GM19328 (cell line): ENCODE data around the gene ERBB3.
"Not testable (repeated sequence)": the region's sequence is repeated elsewhere in the genome, so short reads cannot be mapped to it uniquely, and the experiment has no call there.

ENCODE experiments used
- ATAC-seq: cut with Tn5 transposase; IDR thresholded peaks from one replicate; pipeline ENCODE4 v1.9.1; 2021; ENCODE audit warnings: mild to moderate bottlenecking, moderate library complexity; ENCODE audit not compliant: unreplicated experiment

The ERBB3 gene

GRCh38 chr12:56110571-56110970 is 30.6 kb downstream of the ERBB3 start:
- no peak for ATAC-seq

- no peak for ATAC-seq
Measured at GRCh38 chr12:56114084-56114483, 34.1 kb downstream of the ERBB3 start.

DNA sequence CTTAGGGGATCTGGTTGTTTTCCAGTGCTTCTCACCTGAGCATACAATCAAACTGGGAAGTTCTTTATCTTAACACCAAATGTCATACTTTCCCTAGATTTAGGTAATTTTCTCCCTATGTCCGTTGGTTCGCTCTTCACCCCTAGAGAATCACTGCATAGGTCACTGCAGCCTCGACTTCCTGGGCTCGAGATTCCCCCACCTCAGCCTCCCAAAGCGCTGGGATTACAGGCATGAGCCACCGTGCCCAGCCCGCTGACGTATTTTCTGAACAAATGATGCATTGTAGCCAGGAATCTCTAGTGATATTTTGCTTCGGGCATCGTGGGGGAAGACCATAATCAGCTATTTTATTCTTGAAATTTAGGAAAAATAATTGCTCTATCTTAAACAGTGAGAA is 35.4 kb downstream of the ERBB3 start:
- ATAC-seq: no peak

DNA sequence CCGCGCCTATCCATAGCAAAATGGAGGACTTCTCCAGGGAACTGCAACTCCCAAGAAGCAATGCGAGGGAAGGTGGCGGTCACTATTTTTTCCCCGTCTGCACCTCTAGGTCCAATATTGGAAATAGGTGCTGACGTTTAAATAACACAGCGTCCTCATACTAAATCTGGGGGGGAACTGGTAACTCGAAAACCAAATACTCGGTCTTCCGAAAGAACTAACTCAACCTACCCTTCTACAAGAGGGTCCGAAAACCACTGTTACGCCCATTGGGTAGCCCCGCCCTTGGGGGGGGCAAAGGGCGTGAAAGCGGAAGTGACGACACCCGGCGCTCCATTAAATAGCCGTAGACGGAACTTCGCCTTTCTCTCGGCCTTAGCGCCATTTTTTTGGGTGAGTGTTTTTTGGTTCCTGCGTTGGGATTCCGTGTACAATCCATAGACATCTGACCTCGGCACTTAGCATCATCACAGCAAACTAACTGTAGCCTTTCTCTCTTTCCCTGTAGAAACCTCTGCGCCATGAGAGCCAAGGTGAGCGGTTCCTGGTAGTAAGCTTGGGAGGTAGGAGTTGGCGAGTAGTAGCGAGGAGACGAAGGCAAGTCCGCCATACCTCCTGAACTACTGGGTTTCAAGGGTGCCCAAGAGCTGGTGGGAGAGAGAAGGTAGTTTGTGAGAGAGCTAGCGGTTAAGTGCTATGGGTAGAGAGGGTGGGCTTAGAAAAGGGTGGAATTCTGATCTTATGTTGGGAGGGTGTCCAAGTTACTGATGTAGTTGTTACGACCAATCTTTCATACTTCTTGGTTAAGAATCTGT is 36.5 kb downstream of the ERBB3 start, which contains the start of gene RPL41:
Gene RPL41 (plus strand): TSS at position 367 of the 815 bp plus-strand sequence.
- ATAC-seq: peak; percentile 42

- ATAC-seq: not testable (repeated sequence)
Measured at GRCh38 chr12:56117082-56117706, 37.2 kb downstream of the ERBB3 start.

GRCh38 chr12:56117778-56118687 is 38.1 kb downstream of the ERBB3 start, which contains the start of gene ZC3H10:
TSS of gene ZC3H10 (plus strand) at chr12:56118266. CDS start at chr12:56120563, 2,297 bp downstream.
- peak; percentile 78 for ATAC-seq

GRCh38 chr12:56118688-56119357 is 38.9 kb downstream of the ERBB3 start:
- ATAC-seq: peak; percentile 1

- no peak for ATAC-seq
Measured at GRCh38 chr12:56119361-56119796, 39.4 kb downstream of the ERBB3 start.

DNA sequence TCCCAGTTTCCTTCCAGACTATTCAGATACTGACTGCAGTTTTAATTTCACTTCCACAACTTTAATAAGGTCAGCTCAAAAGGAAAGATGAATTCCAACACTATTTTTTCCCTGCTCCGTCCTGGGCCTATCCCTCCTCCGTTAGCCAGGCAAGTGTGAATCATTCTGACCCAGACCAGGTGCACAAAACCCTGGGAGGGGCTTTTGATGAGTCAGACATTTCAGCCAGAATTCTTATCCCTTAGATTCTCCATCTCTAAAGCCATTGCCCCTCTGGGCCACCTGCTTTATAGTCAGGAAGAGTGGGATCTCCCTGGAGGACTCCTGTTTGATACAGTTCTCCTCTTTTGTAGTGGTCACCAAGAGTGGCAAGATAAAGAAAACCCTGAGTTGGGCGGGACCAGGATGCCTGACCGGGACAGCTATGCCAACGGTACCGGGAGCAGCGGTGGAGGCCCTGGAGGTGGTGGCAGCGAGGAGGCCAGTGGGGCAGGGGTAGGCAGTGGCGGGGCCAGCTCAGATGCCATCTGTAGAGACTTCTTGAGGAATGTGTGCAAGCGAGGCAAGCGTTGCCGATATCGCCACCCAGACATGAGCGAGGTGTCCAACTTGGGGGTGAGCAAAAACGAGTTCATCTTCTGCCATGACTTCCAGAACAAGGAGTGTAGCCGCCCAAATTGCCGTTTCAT is 40.3 kb downstream of the ERBB3 start:
- ATAC-seq: no peak

DNA sequence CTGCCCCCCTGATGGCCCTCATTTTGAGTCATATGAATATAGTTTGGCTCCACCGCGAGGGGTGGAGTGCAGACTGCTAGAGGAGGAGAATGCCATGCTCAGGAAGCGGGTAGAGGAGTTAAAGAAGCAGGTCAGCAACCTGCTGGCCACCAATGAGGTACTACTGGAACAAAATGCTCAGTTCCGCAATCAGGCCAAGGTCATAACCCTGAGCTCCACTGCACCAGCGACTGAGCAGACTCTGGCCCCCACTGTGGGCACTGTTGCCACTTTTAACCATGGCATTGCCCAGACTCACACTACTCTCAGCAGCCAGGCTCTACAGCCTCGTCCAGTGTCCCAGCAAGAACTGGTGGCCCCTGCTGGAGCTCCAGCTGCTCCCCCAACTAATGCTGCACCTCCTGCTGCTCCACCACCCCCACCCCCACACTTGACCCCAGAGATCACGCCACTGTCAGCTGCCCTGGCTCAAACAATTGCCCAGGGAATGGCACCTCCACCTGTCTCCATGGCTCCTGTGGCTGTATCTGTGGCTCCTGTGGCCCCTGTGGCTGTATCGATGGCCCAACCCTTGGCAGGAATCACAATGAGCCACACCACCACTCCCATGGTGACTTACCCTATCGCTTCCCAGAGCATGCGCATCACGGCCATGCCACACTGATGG is 41.4 kb downstream of the ERBB3 start:
- ATAC-seq: no peak

DNA sequence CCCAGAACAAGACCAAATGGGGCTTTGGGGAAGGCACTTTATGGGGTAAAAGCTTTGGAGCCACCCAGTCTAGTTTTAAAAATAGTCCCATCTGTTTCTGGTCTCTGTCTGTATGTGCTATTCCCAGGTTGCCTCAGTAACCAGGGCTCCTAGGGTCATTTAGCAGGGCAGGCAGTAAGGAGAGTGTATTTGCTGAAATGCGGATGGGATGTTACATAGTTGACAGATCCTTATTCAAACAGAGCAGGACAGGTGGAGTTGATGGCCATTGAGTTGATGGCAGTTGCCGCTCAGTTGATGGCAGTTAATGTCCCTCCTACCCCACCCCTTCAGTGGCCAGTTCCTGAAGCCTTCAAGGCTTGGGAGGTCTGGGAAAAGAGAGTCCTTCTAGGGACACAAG is 42.7 kb downstream of the ERBB3 start:
- no peak for ATAC-seq

DNA sequence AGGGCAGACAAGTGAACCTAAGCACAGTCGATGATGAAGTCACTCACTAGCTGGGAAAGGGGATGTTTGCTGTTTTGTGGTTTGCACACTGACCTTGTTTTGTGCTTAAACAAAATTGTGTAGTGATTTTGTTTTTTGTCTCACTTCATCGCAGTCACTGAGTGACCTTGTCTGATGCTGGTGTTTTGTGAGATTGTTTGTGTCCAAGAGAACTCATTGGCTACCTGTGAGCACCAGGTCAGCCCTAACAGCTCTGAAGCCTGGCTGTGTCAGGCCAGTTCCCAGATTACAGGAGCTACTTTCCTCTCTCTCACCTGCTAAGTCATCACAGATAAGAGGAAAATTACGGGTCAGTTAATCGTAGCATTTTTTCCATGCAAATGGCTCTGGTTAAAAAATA is 44.2 kb downstream of the ERBB3 start:
- ATAC-seq: no peak

DNA sequence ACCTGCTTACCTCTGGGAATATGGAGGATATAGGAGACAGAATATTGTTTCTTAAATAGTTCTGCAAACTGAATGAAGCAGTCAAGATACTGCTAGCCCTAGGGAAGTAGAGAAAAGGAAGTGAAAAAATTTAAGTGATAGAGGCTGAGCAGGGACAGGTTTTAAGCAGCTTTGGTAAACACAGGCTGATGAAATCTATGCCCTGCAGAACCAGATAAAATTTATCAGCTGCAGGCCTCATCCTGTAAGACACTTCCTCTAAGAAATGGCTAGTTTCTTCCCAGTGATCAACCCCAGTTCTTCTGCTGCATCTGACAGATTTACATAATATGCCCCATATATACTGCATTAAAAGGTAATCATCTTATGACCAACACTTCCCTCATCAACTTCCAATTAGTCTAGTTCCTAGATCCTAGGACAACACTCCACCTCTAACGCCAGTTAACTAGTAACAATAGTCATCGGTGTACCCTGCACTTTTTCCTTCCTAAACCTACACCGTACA is 46.8 kb downstream of the ERBB3 start:
- no peak for ATAC-seq

DNA sequence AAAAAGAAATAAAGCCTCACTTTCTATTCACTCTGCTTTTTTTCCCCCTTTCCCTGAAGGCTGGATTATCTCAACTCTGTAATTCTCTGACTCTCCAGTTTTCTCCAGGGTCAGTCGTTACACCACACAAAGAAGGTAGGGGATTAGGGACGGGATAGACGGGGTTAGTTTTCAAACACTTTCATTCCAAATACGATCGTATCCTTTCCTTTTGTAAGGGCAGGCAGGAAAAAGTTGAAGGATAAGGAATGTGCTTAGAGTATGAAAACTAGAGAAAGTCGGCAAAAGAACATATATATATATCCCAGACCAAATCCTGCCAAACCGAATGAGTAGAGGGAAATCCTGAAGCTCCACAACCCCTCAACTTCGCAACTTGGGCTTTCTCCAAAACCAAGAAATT is 47.5 kb downstream of the ERBB3 start:
- ATAC-seq: no peak

- ATAC-seq: peak; percentile 92
Measured at GRCh38 chr12:56127888-56128669, 48.1 kb downstream of the ERBB3 start, which contains the start of gene ESYT1. TSS of gene ESYT1 (plus strand) at chr12:56128267. CDS start at chr12:56128320, 53 bp downstream.

GRCh38 chr12:56128670-56129205 is 48.8 kb downstream of the ERBB3 start:
- no peak for ATAC-seq

DNA sequence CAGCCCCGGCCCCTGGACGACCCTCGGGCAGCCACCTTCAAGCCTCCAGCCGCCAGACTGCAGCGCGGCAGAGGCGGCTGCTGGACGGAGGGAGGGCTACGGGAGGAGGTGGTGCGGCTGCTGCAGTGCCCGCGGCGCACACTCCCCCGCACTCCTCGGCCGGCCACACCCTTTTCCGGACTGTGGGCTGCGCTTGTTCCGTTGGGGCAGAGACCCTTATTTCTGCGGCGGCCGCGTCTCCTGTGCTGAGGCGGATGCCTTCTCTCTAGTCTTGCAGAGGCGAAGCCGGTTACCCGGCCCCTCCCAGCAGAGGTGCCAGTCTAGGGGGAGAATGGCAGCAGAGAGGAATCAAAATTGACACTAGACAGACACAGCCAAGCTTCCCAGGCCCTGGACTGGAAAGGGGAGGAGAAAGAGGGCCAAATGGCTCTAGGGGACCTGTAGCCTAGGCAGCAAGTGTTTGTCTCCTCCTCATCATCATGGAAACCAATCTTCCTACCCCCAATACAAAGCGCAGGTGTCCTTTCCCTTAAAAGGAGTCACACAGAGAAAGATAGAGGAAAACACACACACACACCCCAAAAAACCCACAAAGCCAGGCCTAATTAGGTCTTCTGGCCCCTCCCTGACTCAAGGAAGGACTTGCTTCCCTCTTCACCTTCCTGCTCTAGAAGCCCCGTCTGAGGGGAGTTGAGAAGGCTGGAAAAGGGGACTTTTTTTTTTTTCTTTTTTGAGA is 49.4 kb downstream of the ERBB3 start:
- ATAC-seq: no peak
